Right lobe of liver (tissue), 6 donors: ENCODE data around the gene MYO7B. TPM values are rescaled to one million over a fixed set of nuclear protein-coding genes. Genes with fewer than 3 reads are reported as not detected.

Experiments
- ATAC-seq, 4 donors: fragments of 200-7000 bp; cut with Tn5 transposase; one replicate each; pipeline ENCODE4 v1.9.1; 2020; ENCODE audit warnings: mild to moderate bottlenecking in 4 of 4, moderate library complexity in 4 of 4
- DNase-seq, 3 donors: peaks; one replicate each; pipeline ENCODE4 v3.0.0-alpha.2; 2020
- H3K27ac ChIP-seq, 3 donors: fragments of 200-600 bp; one replicate each; pipeline ENCODE4 v1.8.0; 2022
- H3K27me3 ChIP-seq, 2 donors: fragments of 200-600 bp; one replicate each; pipeline ENCODE4 v1.8.0; 2022
- H3K36me3 ChIP-seq, 4 donors: fragments of 200-600 bp; sonication (generic) in 1 of 4; one replicate each; pipeline versions ENCODE4 v1.5.1 to v1.8.0; 2017 to 2022; ENCODE audit warnings: control low read depth in 1 of 4
- H3K4me1 ChIP-seq, 4 donors: fragments of 200-600 bp; sonication (generic) in 1 of 4; one replicate each; pipeline versions ENCODE4 v1.5.1 to v1.8.0; 2017 to 2022; ENCODE audit warnings: control low read depth in 1 of 4
- H3K4me3 ChIP-seq, 3 donors: fragments of 200-600 bp; one replicate each; pipeline ENCODE4 v1.8.0; 2022
- H3K9me3 ChIP-seq, 4 donors: fragments of 200-600 bp; sonication (generic) in 1 of 4; one replicate each; pipeline versions ENCODE4 v1.5.1 to v1.8.0; 2017 to 2022; ENCODE audit warnings: control low read depth in 1 of 4
- POLR2A ChIP-seq: fragments of 450-650 bp; IDR thresholded peaks from one replicate; pipeline ENCODE4 v1.6.1; 2017; ENCODE audit warnings: antibody characterized with exemption, mild to moderate bottlenecking
- WGBS: methylation state at CpG from one replicate; pipeline ENCODE4 v1.1.6; 2018; ENCODE audit warnings: low coverage, low lambda C conversion rate; ENCODE audit not compliant: insufficient coverage; ENCODE audit errors: missing lambda C conversion rate; 5-methylcytosine and 5-hydroxymethylcytosine counted together
- intact Hi-C, 2 donors: fragments of 100-400 bp; cut with DNase I; formaldehyde crosslinking; loops; one replicate each; pipeline versions ENCODE4 v1.11.2 to v1.14.1; 2022
- total RNA-seq, 6 experiments: library from RNA; depleted of rRNA in 2 of 6; stranded (reverse); fragments of >200 nt in 2 of 6; fragmentation: NEBNext Ultra II Directional in 3 of 6; extraction: Animal tissue kit (Norgen Biotek cat#: 25700) in 3 of 6; gene quantifications; one replicate each; pipeline versions ENCODE4 v1.1.0 to v1.2.4, GENCODE V29; 2016 to 2023
- TF ChIP-seq, protein P1 (sequence below), 4 donors: fragments of 200-600 bp in 3 of 4; fragments of 450-650 bp in 1 of 4; IDR thresholded peaks; one replicate each; pipeline versions ENCODE4 v1.5.1 to v1.8.0; 2016 to 2022; ENCODE audit warnings: antibody characterized with exemption in 4 of 4, mild to moderate bottlenecking in 2 of 4
- donor health status: DM: no; HTN: yes; CAD: no.
- donor health status: DM: no; HTN: no; CAD: no.
- donor health status: DM: no; HTN: no; CAD: no.
- donor health status: DM: no; HTN: yes; CAD: no.
- donor health status: DM: no; HTN: yes; CAD: no.

The MYO7B gene
- total RNA-seq, 6 experiments from 2014 or later: 0.21 to 2.7 (median 0.37) TPM; not detected in 1

DNA sequence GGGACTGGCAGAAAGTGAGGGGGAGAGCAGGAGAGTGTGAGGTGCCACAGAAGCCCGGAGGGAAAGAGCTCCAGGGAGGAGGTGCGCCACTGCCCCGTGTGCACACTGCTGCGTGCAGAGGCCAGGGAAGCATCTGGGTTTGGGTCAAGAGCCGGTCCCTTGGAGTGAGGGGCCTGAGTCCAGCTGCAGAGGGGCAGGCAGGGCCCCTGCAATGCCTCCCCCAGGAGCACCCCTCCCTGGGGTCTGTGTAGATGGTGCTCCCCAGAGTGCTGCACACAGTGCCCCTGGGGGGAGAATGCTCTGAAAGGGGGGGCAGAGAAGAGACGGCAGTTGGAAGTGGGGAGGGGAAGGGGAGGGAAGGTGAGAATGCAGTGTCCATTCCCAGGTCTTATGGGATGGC lies 143.5 kb downstream of the MYO7B start:
- no peaks in the 10 kb centered on the region for H3K27me3 ChIP-seq
- DNase-seq: no peak
- intact Hi-C loops: no loop called here

DNA sequence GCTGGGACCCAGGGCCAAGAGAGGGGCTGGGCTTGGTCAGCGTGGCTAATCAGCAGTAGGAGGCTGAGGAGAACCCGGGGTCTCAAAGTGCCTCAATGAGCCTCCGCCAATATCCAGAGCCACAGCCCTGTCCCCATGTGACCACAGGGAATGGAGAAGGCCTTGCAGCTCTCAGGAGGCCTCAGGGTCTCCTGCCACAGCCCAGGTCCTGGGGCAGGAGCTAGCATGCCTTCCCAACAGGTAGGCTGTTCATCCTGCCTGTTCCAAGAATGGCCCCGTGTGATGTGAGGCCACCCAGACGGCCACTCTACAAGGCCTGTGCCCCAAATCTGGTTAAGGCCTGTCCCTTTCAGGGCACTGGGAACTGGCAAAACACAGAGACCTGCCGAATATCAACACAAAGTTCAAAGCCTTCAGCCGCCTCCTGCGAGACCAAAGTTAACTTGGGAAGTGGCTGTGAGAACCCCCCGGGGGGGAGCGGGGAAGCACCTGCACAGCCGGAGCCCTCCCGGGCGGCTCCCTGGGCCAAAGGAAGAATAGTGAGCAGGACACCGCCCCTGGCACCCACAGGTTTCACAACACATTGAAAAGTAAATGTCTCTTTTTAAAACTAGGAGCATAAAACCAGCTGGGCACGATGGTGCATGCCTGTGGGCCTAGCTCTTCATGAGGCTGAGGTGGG lies 144.3 kb downstream of the MYO7B start:
- H3K4me3 ChIP-seq: no peak overlapping the region
- no peaks in the 10 kb centered on the region for H3K9me3 ChIP-seq
- DNase-seq: no peak
- H3K36me3 ChIP-seq: no peaks in the 10 kb centered on the region
- H3K27ac ChIP-seq: no peak overlapping the region
- intact Hi-C loops: no loop called here
- WGBS: 49% methylated on average over 4 of the region's 15 CpGs
- H3K4me1 ChIP-seq: peaks cover 0 to 6% (median 0%) of the 10 kb centered on the region in 4 donors
- no peaks in the 10 kb centered on the region for H3K27me3 ChIP-seq
- no peak for TF ChIP-seq POLR2A
- TF ChIP-seq, protein P1, sequence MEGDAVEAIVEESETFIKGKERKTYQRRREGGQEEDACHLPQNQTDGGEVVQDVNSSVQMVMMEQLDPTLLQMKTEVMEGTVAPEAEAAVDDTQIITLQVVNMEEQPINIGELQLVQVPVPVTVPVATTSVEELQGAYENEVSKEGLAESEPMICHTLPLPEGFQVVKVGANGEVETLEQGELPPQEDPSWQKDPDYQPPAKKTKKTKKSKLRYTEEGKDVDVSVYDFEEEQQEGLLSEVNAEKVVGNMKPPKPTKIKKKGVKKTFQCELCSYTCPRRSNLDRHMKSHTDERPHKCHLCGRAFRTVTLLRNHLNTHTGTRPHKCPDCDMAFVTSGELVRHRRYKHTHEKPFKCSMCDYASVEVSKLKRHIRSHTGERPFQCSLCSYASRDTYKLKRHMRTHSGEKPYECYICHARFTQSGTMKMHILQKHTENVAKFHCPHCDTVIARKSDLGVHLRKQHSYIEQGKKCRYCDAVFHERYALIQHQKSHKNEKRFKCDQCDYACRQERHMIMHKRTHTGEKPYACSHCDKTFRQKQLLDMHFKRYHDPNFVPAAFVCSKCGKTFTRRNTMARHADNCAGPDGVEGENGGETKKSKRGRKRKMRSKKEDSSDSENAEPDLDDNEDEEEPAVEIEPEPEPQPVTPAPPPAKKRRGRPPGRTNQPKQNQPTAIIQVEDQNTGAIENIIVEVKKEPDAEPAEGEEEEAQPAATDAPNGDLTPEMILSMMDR (IDR thresholded peaks at IDR 0.05): no peak
- ATAC-seq: no peak

More for the DNA sequence above, 143.5 kb downstream of the MYO7B start:
- Histone ChIP-seq H3K27ac (no peak overlapping the region), H3K36me3 (no peaks in the 10 kb centered on the region), H3K4me3 (no peak overlapping the region), H3K4me1 (peaks cover 0 to 6% (median 0%) of the 10 kb centered on the region in 4 donors), H3K9me3 (no peaks in the 10 kb centered on the region)
- no peak for ATAC-seq
- WGBS: no CpG with 5 or more reads among the region's 6 CpGs
- TF ChIP-seq POLR2A: no peak
- TF ChIP-seq, protein P1 (IDR thresholded peaks at IDR 0.05): no peak

DNA sequence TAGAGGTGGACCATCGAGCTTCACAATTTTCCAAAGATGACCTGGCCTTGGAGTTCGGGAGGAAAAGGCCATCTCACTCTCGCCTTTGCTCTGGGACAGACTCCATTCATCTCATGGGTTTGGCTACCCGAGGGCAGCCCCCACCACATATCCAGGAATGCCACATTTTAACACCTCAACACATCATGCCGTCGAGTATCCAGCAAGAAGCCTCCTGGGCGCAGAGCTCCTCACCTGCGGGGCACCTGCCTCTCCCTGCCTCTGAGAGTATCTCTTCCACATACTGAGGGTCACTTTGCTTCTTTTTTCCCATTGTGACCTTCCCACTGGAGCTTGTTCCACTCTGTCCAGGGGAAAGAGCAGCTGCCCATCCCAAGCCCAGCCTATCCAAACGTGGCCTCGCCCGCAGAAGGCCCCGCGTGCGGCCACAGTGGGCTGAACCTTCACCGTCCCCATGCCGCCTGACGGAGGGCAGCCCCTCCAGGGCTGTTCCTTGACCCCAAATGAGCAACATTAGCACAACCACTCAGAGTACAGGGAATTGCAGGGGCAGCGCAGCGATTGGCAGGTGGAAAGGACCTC lies 145.3 kb downstream of the MYO7B start:
- 74% methylated on average over 6 of the region's 19 CpGs for WGBS
- Histone ChIP-seq H3K4me3 (no peak overlapping the region), H3K27ac (no peak overlapping the region), H3K4me1 (peaks cover 0 to 4% (median 0%) of the 10 kb centered on the region in 4 donors), H3K36me3 (no peaks in the 10 kb centered on the region), H3K9me3 (no peaks in the 10 kb centered on the region), H3K27me3 (no peaks in the 10 kb centered on the region)
- intact Hi-C loops: no loop called here
- DNase-seq (no peak), ATAC-seq (no peak)
- TF ChIP-seq, protein P1 (IDR thresholded peaks at IDR 0.05): no peak

DNA sequence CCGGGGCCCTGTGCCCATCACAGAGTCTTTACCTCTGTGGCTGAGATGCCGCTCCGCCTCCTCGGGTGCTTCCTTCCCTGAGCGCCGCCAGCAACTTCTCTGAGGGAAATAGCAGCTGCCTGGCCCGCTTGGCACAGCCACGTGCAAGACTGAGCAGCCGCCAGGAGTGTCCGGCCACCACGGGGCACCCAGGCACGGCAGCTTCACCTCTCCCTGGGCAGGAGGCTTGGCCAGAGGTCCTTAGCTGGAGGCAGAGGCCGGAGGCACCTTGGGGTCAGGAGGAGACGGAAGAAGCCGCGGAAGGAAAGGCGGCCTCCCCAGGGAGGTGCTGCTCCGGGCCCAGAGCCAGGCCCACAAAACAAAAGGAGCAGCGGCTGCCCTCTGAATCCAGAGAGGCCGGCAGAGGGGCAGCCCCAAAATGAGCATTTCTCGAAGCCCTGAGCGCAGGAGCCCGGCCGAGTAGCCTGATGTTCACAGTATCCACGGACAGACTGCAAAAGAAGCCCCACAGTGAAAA lies 145.9 kb downstream of the MYO7B start:
- DNase-seq (no peak), ATAC-seq (peak; percentile 41 to 58 (median 54))
- Histone ChIP-seq H3K27ac (no peak overlapping the region), H3K9me3 (no peaks in the 10 kb centered on the region), H3K27me3 (no peaks in the 10 kb centered on the region), H3K4me3 (no peak overlapping the region), H3K4me1 (no peaks in the 10 kb centered on the region), H3K36me3 (no peaks in the 10 kb centered on the region)
- intact Hi-C loops: no loop called here
- 62% methylated on average over 11 of the region's 25 CpGs for WGBS
- no peak for TF ChIP-seq POLR2A
- TF ChIP-seq, protein P1 (IDR thresholded peaks at IDR 0.05): no peak
